ENCODE data around the gene BAMBI.
A peak's percentile ranks its signal among the peaks of the same experiment; 100 is the strongest.

The BAMBI gene

GRCh38 chr10:28666751-28667467 lies 10.4 kb upstream of the BAMBI start:
- Histone ChIP-seq H3K36me3 (ENCODE audit: control insufficient read depth in 1 of 2, insufficient read depth in 2 of 2, low read depth in 1 of 2, low read length in 2 of 2) (no peaks in the 10 kb centered on the region), H2BK120ac (ENCODE audit: low read depth, low read length) (no peak overlapping the region), H3K9me3 (ENCODE audit: control insufficient read depth, low read length) (peaks cover 7% of the 10 kb centered on the region), H2AK5ac (ENCODE audit: low read length, severe bottlenecking) (no peak overlapping the region), H3K14ac (ENCODE audit: low read length in 2 of 2) (no peak overlapping the region), H3K9ac (ENCODE audit: low read length) (no peak overlapping the region), H2BK15ac (ENCODE audit: low read depth, poor library complexity, severe bottlenecking) (peak overlapping the region; percentile 80), H4K8ac (ENCODE audit: low read length) (no peak overlapping the region), H3K27me3 (ENCODE audit: control insufficient read depth in 1 of 2, insufficient read depth in 1 of 2, low read length in 2 of 2) (peaks cover 28 to 44% of the 10 kb centered on the region in 2 experiments), H3K23ac (ENCODE audit: low read length in 2 of 2) (no peak overlapping the region), H3K4me1 (ENCODE audit: control insufficient read depth, insufficient read depth, low read depth, low read length) (peaks cover 5% of the 10 kb centered on the region), H2AFZ (ENCODE audit: low read depth, low read length) (no peak overlapping the region), H2BK5ac (ENCODE audit: low read depth, low read length, poor library complexity, severe bottlenecking) (no peak overlapping the region), H3K79me1 (replicated peaks; ENCODE audit: low read length, poor library complexity, severe bottlenecking) (no peaks in the 10 kb centered on the region), H3K18ac (ENCODE audit: low read depth in 1 of 2, low read length in 2 of 2) (no peak overlapping the region), H3K4me2 (ENCODE audit: low read length, poor library complexity, severe bottlenecking) (no peak overlapping the region), H4K91ac (ENCODE audit: low read length) (no peak overlapping the region), H3K4me3 (ENCODE audit: insufficient read depth in 1 of 2, low read depth in 1 of 2, low read length in 2 of 2) (no peak overlapping the region), H3K4ac (ENCODE audit: low read depth in 1 of 2, low read length in 2 of 2) (no peak overlapping the region), H2BK12ac (ENCODE audit: low read length in 2 of 2) (peak overlapping the region in 1 of 2 experiments; percentile 54), H3K27ac (ENCODE audit: low read length, poor library complexity, severe bottlenecking) (no peak overlapping the region)
- 90% methylated on average over 12 of the region's 12 CpGs for WGBS
- no peak for DNase-seq

- Histone ChIP-seq H3K14ac (ENCODE audit: low read length in 2 of 2) (no peak overlapping the region), H3K4ac (ENCODE audit: low read depth in 1 of 2, low read length in 2 of 2) (no peak overlapping the region), H2BK120ac (ENCODE audit: low read depth, low read length) (peak overlapping the region; percentile 43), H3K27me3 (ENCODE audit: control insufficient read depth in 1 of 2, insufficient read depth in 1 of 2, low read length in 2 of 2) (peaks cover 35 to 59% of the 10 kb centered on the region in 2 experiments), H3K79me1 (replicated peaks; ENCODE audit: low read length, poor library complexity, severe bottlenecking) (no peaks in the 10 kb centered on the region), H2BK5ac (ENCODE audit: low read depth, low read length, poor library complexity, severe bottlenecking) (no peak overlapping the region), H4K91ac (ENCODE audit: low read length) (peak overlapping the region; percentile 12), H2AK5ac (ENCODE audit: low read length, severe bottlenecking) (no peak overlapping the region), H2BK12ac (ENCODE audit: low read length in 2 of 2) (peak overlapping the region in 1 of 2 experiments; percentile 80), H3K4me2 (ENCODE audit: low read length, poor library complexity, severe bottlenecking) (peak overlapping the region; percentile 93), H2AFZ (ENCODE audit: low read depth, low read length) (peak overlapping the region; percentile 67), H3K36me3 (ENCODE audit: control insufficient read depth in 1 of 2, insufficient read depth in 2 of 2, low read depth in 1 of 2, low read length in 2 of 2) (no peaks in the 10 kb centered on the region), H3K27ac (ENCODE audit: low read length, poor library complexity, severe bottlenecking) (no peak overlapping the region), H3K4me1 (ENCODE audit: control insufficient read depth, insufficient read depth, low read depth, low read length) (peaks cover 5% of the 10 kb centered on the region), H3K4me3 (ENCODE audit: insufficient read depth in 1 of 2, low read depth in 1 of 2, low read length in 2 of 2) (peak overlapping the region; percentile 51 to 82), H3K9me3 (ENCODE audit: control insufficient read depth, low read length) (peaks cover 7% of the 10 kb centered on the region), H3K9ac (ENCODE audit: low read length) (peak overlapping the region; percentile 82), H3K23ac (ENCODE audit: low read length in 2 of 2) (peak overlapping the region in 1 of 2 experiments; percentile 46), H3K18ac (ENCODE audit: low read depth in 1 of 2, low read length in 2 of 2) (peak overlapping the region; percentile 16 to 83), H4K8ac (ENCODE audit: low read length) (peak overlapping the region; percentile 86), H2BK15ac (ENCODE audit: low read depth, poor library complexity, severe bottlenecking) (no peak overlapping the region)
- DNase-seq: peak; percentile 56
- WGBS: 1% methylated on average over 39 of the region's 59 CpGs
Measured at GRCh38 chr10:28668363-28669226, 8.7 kb upstream of the BAMBI start.

DNA sequence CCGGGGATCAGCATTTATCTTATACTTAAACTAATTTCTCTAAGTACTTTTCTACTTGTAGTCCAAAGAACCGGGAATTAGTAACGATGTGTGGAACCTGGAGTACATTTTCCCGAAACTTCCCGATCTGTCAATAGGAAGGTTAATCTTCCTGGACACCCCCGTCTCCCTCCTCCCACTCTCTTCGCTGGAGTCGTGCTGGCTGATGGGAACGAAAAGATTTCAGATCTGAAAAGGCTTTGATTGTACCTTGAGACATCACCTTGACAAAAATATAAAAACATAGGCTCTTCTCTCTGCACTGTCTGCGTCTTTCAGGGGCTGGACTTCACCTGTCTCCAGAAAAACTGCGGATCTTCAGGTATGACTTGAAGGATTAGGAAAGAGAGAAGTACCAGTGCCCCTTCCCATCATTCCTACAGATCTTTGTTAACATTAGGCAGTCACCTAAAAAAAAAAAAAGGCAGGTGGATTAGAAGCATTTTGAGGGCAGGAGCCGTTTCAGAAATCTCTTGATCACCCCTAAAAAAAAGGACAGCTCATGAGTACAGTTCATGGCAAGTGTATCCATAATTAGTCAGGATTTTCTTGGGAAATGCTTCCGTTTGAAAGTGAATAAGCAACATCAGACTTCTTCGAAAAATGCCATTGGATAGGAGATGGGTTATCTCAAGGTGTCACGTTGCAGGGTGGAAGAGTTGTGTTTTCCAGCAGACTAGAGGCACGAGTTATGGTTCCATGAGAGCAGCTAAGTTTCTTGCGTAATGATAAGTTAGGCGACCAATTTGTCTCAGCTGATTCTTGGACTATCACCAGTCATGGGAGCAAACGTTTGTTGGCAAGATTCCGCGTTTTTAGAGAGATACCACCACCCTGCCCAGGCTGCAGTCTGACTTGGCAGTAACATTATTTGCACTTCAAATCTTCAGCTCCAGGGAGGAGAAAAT lies 7.8 kb upstream of the BAMBI start:
- Histone ChIP-seq H2BK15ac (ENCODE audit: low read depth, poor library complexity, severe bottlenecking) (no peak overlapping the region), H3K14ac (ENCODE audit: low read length in 2 of 2) (no peak overlapping the region), H2AK5ac (ENCODE audit: low read length, severe bottlenecking) (no peak overlapping the region), H3K4me1 (ENCODE audit: control insufficient read depth, insufficient read depth, low read depth, low read length) (peaks cover 5% of the 10 kb centered on the region), H3K23ac (ENCODE audit: low read length in 2 of 2) (no peak overlapping the region), H3K9ac (ENCODE audit: low read length) (peak overlapping the region; percentile 82), H3K18ac (ENCODE audit: low read depth in 1 of 2, low read length in 2 of 2) (peak overlapping the region in 1 of 2 experiments; percentile 48), H2BK5ac (ENCODE audit: low read depth, low read length, poor library complexity, severe bottlenecking) (no peak overlapping the region), H3K4me3 (ENCODE audit: insufficient read depth in 1 of 2, low read depth in 1 of 2, low read length in 2 of 2) (peak overlapping the region in 1 of 2 experiments; percentile 82), H3K9me3 (ENCODE audit: control insufficient read depth, low read length) (peaks cover 7% of the 10 kb centered on the region), H4K8ac (ENCODE audit: low read length) (no peak overlapping the region), H3K79me1 (replicated peaks; ENCODE audit: low read length, poor library complexity, severe bottlenecking) (no peaks in the 10 kb centered on the region), H4K91ac (ENCODE audit: low read length) (no peak overlapping the region), H3K27ac (ENCODE audit: low read length, poor library complexity, severe bottlenecking) (no peak overlapping the region), H2BK12ac (ENCODE audit: low read length in 2 of 2) (no peak overlapping the region), H3K27me3 (ENCODE audit: control insufficient read depth in 1 of 2, insufficient read depth in 1 of 2, low read length in 2 of 2) (peaks cover 35 to 68% of the 10 kb centered on the region in 2 experiments), H3K4me2 (ENCODE audit: low read length, poor library complexity, severe bottlenecking) (peak overlapping the region; percentile 93), H3K4ac (ENCODE audit: low read depth in 1 of 2, low read length in 2 of 2) (no peak overlapping the region), H2BK120ac (ENCODE audit: low read depth, low read length) (peak overlapping the region; percentile 43), H2AFZ (ENCODE audit: low read depth, low read length) (peak overlapping the region; percentile 36), H3K36me3 (ENCODE audit: control insufficient read depth in 1 of 2, insufficient read depth in 2 of 2, low read depth in 1 of 2, low read length in 2 of 2) (no peaks in the 10 kb centered on the region)
- 49% methylated on average over 19 of the region's 21 CpGs for WGBS
- no peak for DNase-seq
